Activated T-helper 1 cell treated with anti-CD3 and anti-CD28 coated beads, Interleukin-2, amount 50 U/mL, for 16 hours (primary cell): Measurements from ENCODE around the gene PSMD7.
A peak's percentile ranks its signal among the peaks of the same experiment; 100 is the strongest.
"Not testable (repeated sequence)": the region's sequence is repeated elsewhere in the genome, so short reads cannot be mapped to it uniquely, and the experiment has no call there.

Experiments
- DNase-seq, 2 donors: peaks; one replicate each; pipeline ENCODE4 v3.0.0-alpha.2; 2020; ENCODE audit warnings: low read depth in 1 of 2, low spot score in 1 of 2

The PSMD7 gene

DNA sequence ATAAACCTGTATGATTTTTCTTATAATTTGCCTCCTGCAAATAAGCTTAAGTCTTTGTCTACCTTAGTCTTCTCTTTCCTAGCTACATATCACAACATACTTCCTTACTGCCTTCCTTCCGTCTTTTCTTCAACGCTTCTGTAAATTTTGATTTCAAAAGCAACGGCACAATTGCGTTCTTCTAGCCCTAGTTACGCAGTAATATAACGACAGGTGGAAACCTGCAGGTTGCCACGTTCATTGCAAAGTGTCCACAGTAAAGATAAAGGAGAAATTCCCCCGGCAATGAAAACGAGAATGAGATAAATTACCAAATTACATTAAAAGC is 546 bp upstream of the PSMD7 start:
- DNase-seq: no peak

DNA sequence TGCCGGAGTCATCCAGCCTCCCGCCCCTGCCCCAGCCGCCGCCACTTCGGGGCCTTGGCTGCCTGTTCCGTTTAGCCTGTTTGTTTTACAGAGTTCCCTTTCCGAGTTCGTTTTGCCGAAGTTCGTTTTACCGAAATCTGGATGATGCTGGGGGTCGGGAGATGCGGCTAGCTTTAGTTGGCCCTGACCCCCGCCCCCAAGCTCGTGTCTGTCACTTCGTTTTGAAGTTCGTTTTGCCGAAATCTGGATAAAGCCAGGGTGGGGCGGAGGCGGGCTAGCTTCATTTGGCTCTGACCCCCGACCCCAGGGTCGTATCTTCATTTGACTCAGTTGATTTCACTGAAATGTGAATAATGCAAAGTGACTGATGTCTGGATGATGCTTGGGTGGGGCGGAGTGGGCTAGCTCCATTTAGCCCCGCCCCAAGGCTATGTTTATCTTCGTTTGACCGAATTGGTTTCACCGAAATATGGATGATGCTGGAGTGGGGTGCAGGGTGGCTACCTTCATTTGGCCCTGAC is 591 bp downstream of the PSMD7 start:
- peak in 1 of 2 donors; percentile 3 for DNase-seq

DNA sequence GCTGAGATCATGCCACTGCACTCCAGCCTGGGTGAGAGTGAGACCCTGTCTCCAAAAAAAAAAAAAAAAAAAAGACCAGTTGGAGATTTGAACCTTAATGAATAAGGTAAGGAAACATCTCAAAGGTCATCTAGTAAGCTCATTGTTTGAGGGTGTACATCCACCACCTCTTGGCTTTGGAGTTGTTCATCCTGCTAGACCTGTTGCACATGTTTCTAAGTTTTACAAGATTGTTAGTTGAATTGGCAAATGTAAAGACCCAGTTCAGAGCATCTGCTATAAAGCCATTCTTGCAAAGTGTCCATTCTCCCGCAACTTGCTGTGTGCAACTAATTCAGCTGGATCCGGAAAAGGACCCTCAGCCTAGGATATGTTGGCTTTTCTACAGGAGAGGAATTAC is 1.5 kb downstream of the PSMD7 start:
- DNase-seq: no peak

DNA sequence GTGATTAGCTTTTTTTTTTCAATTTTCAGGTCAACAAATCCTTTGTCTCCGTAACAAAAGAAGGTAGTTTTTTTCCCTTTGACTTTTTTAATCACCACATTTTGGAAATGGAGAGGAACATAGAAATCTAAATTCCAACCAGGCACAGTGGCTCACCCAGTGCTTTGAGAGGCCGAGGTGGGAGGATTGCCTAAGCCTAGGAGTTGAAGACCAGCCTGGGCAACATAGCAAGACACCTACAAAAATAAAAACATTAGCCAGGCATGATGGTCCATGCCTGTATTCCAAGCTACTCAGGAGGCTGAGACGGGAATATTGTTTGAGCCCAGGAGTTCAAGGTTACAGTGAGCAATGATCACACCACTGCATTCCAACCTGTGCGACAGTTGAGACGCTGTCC is 5.7 kb downstream of the PSMD7 start:
- no peak for DNase-seq

DNA sequence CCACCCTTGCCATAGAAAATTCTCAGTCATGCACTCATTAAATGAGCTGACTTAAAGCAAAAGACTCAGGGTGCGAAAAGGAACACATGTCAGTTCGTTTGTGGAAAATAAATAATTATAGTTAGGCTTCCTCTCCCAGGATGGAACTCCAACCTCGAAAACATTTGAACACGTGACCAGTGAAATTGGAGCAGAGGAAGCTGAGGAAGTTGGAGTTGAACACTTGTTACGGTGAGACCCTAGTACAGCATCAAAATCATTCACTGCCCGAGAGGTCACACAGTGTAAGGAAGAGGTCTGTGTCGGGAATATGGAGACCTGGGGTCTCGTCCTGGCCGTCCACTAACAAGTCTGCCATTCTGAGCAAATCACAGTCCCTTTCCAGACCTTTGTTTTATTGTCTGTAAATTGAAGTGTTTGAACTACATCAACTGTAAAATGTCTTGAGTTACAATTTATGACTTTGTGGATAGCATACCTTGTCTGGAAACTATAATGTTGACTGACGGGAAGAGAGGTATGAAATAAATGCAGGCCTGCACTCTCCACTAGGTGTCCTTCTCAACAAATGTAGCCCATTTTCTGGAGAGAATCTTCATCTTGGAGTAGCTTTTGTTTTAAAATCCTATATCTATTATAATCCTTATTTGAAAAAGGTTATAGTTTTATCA is 7.7 kb downstream of the PSMD7 start:
- no peak for DNase-seq

DNA sequence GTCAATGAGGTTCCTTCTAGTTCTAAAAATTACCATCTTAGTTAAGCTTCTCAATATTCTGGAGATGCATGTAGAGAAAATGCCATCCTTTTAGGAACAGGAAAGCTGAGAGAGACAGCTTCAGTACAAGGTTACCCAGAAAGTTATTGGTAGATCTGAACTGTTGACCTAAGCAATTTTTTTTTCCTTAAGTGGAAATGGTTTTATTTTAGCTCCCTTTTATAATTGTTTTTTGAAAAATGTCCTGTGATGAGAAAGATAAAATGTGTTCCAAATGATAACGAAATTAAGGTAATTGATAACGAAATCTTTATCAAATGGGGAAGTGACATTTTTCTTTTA is 8.2 kb downstream of the PSMD7 start:
- no peak for DNase-seq

DNA sequence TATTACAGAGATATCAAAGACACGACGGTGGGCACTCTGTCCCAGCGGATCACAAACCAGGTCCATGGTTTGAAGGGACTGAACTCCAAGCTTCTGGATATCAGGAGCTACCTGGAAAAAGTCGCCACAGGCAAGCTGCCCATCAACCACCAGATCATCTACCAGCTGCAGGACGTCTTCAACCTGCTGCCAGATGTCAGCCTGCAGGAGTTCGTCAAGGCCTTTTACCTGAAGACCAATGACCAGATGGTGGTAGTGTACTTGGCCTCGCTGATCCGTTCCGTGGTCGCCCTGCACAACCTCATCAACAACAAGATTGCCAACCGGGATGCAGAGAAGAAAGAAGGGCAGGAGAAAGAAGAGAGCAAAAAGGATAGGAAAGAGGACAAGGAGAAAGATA is 8.7 kb downstream of the PSMD7 start:
- no peak for DNase-seq

DNA sequence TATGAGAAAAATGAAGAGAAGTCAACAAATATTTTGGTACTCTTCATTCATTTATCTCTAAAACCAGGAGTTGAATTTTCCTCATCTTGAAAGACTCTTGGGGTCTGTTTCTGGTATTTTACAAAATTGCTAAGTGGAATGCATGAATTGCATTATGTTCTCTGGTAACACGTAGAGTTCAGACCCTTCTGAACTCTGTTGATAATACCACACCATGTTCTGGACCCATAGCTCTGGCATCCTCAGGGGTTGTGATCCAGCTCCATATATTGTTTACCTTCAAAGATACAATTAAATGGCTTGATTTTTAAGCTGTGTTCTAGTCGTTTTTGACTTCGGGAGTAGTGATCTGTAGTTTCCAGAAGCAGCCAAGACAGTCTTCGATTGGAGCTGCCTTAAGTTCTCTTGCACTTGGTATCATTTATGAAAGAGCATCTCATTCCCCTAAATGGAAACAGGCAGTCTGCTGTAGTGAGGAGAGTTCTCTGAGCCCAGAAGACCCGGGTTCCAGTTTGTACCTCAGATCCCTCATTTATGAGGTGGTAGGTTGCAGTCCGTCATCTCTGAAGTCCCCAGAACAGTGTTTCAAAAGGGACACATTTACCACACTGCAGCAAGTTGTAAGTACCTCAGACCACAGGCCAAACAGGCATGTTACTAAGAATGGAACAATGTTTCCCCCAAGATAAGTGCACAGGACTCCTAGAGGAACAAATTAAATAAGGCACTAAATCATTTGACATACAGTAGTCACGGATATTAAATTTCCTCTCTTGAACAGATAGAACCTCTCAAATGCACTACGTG is 9.6 kb downstream of the PSMD7 start:
- no peak for DNase-seq

DNA sequence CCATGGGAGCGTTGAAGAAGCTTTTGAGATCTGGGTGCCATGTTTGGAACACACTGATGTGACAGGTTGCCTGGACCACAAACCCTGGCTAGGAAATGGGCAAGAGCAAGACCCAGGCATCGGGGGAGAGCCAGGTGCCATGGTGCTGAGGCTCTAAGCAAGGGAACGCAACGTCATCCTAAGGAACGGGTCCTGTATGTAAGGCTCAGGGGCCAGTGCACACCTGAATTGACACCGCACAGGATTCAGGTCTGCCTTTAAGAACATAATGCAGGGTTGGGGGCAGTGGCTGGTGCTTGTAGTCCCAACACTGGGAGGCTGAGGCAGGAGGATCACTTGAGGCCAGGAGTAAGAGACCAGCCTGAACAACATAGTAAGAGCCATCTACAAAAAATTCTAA is 10.8 kb downstream of the PSMD7 start:
- DNase-seq: no peak

DNA sequence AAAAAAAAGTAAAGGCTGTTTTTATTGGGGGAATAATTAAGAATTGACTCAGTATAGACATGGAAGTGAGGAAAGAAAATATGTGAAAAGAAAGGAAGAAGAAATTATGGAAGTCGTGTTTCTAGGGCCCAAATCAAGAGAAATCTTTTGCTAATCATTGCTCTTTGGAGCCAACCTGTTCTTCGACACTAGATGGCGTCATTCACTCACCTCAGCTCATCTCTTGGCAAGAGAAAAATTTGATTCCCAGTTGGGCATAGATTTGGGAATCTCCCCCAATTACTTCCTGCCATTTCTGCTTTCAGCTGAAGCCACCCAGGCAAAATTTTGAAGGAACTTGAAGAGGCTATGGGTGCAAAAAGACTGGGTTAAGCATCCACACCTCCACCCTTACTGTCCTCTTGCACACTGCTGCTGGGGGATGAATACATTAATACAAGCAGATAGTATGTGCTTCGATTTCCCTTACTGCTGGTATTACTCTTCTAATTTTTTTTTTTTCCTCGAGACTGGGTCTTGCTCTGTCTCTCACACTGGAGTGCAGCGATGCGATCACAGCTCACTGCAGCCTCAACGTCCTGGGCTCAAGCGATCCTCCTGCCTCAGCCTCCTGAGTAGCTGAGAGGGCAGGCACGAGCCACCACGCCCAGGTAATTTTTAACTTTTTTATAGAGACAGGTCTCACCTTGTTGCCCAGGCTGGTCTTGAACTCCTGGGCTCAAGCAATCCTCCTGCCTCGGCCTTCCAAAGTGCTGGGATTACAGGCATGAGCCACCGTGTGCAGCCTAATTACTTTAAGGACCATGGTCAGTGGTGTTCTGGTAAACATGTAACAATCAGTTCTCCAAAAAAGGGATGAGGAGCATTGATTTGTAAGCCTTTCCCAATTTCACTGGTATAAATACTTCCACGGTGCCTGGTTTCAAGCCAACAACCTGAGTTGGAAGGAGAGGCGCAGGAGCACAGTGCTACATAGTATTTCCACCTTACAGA is 13.5 kb downstream of the PSMD7 start:
- no peak for DNase-seq

DNA sequence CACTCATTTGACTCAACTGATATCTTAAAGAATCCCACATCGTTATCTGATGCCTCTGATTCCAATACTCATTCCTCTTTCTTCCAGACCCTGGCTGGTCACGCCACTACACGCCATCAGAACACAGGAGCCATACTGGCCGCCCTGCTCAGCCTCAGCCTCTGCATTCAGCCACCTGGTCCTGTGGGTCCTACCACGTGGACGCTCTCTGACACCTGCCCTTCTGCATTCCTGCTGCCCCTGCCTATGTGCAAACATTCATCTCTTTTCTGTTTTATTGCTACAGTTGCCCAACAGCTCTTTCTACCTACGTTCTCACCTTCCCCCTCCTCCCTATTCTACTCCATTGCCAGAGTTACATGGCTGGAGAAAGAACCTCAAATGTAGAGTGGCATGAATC is 18.4 kb downstream of the PSMD7 start:
- no peak for DNase-seq

DNA sequence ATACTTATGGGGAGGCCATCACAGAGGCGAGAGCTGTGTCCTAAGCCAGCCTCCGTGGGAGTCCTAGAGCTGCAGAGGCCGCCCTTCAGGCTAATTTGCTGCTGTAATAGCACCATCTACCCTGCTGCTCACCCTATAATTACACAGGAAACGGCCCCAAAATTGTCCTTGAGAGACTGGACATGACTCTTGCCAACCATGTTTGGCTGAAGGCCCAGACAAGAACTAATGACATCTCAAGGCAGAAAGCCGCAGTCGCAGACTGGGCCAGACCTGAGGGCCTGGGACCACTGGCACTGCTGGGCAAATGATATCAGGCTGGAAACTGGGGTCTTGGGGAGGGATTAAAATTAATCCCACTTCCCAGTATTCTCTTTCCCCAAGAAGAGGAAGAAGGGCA is 24.1 kb downstream of the PSMD7 start:
- DNase-seq: no peak

DNA sequence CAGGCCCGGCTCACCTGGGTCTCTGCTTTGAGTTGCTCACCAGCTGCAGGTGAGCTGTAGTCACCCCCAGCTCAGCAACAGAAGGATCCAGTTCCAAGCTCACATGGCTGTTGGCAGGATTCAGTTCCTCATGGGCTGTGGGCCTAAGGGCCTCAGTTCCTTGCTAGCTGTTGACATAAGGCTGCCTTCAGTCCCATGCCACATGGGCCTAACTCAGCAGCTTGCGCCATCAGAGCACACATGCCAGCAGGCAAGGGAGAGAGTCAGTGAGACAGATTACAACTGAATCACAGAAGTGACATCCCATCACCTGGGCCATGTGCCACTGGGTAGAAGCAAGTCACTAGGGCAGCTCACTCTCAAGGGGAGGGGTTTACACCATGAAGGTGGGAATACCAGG is 24.7 kb downstream of the PSMD7 start:
- no peak for DNase-seq

DNA sequence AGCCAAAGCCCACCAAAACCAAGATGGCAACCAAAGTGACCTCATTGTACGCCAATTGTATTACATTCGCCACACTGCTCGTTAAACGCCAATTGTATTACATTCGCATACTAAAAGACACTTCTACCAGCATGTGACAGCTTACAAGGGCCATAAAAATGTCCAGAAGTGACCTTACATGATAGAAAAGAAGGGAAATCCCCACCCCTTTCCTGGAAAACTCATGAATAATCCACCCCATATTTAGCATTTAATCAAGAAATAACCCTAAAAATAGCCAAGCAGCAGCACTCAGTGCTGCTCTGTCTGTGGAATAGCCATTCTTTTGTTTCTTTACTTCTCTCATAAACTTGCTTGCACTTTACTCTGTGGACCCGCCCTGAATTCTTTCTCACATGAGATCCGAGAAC is 25.7 kb downstream of the PSMD7 start:
- no peak for DNase-seq

DNA sequence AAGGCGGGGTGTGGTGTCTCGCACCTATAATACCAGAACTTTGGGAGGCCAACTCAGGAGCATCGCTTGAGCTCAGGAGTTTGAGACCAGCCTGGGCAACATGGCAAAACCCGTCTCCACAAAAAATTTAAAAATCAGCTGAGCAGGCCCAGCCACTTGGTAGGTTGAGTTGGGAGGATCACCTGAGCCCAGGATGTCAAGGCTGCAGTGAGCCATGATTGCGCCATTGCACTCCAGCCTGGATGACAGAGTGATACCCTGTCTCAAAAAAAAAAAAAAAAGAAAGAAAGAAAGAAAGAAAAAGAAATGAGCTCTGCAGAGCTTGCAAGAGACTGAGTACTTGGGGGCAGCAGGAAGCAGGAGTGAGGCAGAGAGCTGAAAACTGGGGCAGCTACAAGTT is 28.2 kb downstream of the PSMD7 start:
- DNase-seq: not testable (repeated sequence)

DNA sequence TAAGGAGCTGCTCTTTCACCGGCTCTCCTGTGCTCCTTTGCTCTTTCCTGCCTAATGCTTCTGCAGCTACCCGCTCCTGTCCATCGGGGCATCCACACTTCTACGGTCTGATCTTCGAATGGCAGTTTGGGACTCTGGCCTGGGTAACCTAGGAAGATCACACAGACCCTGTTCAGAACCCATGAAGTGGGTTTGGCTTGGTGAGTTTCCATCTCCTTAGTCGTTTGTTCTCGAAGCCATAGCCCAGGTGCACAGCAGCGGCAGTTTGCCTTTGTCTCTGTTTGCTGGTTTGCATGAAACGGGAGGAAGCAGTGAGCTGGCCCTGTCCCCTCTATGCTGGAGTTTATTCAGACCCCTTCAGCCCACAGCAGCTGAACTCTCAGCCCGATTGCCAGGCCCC is 29.0 kb downstream of the PSMD7 start:
- DNase-seq: no peak

DNA sequence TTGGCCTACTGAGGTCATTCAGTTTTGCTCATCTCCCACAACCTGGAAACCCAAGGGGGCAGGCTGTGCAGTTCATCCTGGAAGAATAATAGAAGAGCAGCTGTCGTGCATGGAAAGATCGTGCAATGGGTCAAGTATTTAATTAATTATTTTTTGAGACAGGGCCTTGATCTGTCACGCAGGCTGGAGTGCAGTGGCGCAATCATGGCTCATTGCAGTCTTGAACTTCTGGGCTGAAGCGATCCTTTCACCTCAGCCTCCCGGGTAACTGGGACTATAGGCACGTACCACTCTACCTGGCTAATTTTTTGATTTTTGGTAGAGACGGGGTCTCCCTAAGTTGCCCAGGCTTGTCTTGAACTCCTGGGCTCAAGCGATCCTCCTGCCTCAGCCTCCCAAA is 31.7 kb downstream of the PSMD7 start:
- DNase-seq: not testable (repeated sequence)

DNA sequence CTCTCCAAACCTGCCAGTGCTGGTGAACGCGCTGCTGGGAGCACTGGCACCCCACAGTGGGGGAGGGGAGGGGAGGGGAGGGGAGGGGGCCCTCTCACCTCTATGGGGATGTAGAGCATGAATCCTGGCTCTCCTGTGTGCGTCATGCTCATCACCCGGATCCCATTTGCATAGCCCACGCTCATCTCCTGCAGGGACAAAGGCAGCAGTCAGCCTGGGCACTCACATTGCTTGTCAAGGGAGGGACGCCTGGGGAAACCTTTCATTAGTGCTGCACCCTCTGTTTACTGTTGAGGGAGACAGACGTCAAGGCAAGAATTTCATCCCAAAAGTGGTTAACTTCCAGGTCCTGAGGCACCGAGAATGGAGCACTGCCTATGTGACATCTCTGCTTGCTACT is 35.9 kb downstream of the PSMD7 start:
- not testable (repeated sequence) for DNase-seq

DNA sequence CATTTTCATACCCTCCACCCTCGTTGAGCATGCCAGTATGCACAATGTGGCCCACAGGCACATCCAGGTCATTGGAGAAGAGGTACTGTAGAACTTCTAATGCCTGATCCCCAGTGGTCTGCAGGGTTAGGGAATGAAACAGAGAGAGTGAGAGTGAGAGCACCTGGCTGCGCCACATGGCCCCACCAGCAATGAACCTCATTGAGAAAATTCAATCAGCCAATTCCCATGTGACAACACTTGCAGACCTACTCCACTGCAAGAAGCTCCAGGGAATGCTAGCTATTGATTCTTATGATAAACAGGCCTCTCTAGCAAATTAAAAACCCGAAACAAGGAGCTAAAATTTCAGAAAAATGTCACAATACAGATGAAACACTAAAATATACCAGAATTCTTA is 40.9 kb downstream of the PSMD7 start:
- DNase-seq: not testable (repeated sequence)

DNA sequence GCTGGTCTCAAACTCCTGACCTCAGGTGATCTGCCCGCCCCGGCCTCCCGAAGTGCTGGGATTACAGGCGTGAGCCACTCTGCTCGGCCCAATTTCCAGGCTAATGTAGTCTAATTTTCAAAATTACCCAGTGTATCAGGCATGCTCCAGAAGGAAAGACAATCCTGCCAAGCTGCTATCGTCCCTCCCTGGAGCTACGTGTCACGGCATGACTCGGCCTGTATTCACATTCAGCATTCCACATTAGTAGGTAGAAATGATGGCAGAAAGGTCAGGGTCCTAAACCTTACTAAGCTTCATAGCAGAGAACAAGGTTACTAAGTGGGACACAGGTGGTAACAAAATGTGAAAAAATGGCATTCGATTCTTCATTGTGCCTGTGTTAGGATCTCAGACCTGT is 42.6 kb downstream of the PSMD7 start:
- not testable (repeated sequence) for DNase-seq

DNA sequence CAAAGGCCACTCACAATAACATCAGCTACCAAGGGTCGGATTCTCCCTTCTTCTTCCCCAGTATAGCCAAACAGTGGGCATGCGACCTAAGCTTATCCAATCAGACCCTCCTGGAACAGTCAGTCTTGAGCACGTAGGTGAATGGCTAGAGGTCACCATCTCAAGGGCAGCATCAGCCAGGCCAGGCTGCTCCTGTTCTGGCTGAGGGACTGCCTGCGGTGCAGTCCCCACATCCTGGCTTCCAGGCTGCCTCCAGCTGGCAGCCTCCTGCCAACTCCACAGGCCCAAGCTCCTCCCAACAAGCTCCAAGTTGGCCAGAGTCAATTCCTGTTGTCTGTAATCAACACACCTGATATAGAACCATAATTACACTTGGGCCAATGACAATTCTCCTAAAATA is 56.4 kb downstream of the PSMD7 start:
- not testable (repeated sequence) for DNase-seq
